HG02610 (cell line): ENCODE results near the gene CLDN24.

Source experiments
- ATAC-seq: cut with Tn5 transposase; IDR thresholded peaks from one replicate; pipeline ENCODE4 v1.9.1; 2021; ENCODE audit warnings: mild to moderate bottlenecking, moderate library complexity; ENCODE audit not compliant: unreplicated experiment

Gene CLDN24

DNA sequence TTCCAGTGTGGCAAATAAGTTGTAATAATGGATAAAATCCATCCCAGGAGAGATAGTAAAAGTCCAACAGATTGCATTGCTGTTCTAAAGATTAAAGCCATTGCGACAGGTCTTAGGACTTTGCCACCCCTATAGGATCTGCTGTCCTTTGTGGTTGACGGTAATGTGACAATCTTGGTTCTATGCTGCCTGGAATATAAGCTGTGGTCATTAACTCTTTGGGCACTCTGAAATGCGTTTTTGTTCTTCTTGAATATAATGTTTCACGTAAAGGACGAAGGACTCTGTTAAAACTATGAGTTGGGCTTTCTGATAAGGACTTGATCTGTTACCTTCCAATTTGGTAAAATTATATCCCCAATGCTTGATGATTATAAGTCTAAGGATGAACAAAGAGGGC, at the start of gene CLDN24:
TSS of gene CLDN24 (minus strand) at position 101 of the 400 bp plus-strand sequence. CDS start at position 101, 0 bp downstream.
- ATAC-seq, result no peak

DNA sequence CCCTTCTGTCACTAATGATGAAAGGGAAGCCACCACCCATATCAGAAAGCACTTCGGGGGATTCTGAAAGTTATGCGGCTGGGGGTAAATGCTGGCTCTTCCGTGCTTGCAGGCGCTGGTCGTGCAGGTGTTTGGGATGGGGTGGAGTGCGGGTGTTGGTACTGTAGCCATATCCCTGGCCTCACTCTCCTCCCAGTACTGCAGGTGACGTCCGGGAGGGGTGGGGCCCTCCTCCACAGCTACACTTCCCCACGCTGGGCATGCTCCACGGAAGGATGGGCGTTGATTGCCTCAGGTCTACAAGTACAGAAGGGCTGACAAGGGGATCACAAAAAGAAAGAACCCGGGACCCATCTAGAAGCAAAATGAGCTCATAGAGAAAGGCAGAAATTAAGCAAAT, 48.6 kb upstream of the CLDN24 start:
- ATAC-seq, result no peak

DNA sequence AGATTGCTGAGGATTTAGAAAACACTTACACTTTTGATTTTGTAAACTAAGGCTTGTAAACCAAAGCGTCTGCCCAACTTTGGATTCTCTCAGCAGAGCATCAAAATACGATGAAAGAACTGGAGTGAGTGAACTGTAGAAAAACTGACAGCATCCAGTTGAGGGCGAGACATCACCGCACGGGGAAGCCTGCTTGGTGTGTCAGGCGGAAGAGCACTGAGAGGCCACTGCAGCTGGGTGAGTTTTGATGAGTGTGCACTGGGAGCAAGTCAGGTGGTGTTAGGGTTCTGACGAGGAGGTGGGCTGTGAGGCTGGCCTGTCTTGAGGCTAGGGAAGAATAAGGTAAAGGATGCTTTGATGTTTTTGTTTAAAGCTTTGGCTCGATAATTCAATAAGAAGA, 46.8 kb upstream of the CLDN24 start:
- ATAC-seq, result no peak

DNA sequence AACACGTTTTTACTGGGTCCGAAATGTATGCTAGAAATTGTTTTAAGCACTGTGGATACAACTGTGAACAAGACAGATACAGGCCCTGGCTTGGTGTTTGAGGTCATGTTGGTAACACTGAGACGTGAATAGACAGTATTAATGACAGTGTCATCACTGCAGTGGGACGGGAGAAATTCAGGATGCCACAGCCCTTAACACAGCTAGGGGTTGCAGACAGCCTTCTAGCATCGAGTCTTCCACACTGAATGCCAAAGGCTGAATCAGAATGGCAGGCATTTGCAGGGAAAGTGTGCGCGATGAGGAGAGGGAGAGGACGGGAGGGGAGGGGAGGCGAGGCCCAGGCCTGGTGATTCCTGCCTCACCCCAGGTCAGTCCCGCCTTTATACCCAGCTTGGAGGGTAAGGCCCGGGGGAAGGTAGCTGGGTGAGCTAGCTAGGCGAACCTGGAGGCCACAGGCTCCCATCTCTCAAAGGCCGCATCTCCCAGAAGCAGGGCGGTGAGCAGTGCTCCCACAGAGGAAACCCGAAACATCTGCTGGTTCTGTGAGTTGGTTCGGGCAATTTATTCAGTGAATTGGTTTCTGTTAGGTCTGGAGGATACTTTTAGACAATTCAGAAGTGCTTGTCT, 44.1 kb upstream of the CLDN24 start:
- ATAC-seq, result no peak

DNA sequence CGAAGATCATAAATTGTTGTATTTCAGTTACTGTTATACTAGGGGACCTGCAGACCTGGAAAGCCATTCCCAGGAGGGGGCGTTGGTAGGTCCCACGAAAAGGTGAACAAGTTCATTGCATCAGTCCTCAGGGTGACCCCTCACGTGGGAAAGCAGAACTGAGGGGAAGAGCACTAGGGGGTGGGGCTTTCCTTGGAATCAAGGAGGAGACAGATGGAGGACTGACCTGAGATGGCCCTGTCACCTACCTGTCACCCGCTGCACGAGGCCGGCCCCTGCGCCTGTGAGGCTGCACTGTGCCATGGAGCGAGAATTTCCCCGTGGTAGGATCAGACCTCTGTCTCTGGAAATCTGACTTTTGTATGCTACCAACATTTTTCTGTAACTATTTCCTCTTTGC, 41.8 kb upstream of the CLDN24 start:
- no peak for ATAC-seq

DNA sequence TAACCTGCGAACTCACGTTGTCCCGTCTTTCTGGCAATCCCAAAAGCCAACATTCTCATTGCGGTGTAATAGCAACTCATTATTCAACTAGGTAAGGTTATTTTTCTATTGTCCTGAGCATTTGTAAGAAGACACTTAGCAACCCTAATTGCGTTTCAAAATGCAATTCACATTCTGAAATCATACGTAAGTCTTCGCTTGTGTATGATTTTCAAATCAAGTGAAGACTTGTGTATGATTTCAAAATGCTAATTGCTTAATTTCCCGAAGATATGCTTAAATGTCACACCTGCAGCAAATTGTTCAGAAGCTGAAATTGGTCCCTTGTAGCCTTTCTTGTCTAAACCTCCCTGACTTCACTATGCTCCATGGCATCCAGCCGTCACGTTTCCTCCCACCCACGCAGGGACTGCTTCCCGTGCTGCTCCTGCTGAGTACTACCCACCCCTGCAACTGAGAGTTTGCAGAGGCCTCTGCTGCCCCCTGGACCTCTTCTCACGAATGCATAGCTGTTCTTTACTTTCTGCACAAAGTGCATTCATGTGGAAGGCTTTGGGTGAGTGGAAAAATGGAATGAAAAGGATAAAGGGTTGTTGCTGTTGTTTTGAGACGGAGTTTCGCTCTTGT, 40.8 kb upstream of the CLDN24 start:
- no peak for ATAC-seq

DNA sequence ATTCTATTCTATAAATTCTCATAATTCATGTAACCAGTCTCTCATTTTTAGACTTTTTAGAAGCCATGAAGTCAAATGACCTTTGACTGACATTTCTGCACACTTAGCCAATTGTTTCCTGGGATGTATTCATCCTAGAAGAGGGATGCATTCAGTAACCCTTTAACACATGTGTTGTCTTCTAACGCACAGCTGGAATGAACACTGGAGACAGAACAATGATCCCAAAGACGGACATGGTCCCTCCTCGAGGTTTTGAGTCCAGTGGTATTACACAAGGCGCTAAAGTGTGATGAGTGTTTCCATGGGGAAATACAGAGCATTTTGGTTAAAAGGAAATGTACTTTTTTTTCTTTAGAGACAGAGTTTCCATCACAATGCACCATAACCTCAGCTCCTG, 39.8 kb upstream of the CLDN24 start:
- no peak for ATAC-seq

DNA sequence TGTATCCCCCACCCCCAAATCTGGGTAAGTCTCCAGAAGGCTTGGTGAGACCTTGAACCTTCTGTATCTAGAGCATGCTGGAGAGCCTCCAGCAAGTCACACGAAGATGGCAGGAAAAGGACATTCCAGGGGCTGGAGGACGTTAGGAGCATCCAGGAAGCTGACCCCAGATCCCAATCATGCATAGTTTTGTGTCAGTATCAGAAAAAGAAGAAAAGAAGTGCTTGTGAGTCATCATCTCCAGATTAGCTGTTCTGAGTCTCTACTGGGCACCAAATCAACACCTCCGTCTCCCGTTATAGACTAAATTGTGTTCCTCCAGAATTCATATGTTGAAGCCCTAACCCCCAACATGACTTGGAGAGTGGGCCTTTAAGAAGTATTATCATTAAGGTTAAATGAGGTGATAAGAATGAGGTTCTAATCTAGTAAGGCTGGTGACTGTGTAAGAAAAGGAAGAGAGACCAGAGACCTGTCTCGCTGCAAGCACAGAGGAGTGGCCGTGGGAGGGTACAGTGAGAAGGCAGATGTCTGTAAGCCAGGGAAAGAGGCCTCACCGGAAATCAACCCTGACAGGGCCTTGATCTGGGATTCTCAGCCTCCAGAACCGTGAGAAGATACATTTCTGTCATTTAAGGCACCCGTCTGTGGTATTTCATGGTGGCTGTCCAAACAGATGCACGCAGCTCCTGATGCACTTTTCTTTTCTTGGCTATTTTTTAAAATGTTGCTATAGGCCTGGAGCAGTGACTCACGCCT, 38.1 kb upstream of the CLDN24 start:
- no peak for ATAC-seq

DNA sequence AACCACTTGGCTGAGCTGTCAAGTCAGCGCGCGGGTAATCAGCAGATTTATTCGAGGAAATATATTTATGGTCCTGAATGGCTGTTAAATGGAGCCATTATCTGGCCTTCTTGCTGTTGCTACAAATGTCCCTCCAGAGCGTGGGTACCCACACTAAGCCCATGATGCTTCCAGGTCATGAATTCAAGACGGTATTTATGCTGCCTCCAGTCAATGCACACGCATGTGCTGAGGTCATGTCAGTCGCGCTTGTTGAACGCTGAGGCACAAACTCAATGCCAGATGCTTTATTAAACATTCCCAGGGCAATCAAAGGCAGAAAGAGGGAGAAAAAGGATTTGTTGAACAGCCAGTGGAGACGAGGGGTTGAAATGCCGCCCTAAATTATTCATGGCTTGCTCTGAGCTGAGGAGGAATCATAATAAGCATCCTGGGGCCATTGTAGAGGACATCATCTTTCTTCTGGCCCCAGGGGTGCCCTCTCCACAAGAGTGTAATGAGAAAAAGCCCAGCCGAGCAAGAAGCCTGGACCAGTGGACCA, 36.1 kb upstream of the CLDN24 start:
- no peak for ATAC-seq

DNA sequence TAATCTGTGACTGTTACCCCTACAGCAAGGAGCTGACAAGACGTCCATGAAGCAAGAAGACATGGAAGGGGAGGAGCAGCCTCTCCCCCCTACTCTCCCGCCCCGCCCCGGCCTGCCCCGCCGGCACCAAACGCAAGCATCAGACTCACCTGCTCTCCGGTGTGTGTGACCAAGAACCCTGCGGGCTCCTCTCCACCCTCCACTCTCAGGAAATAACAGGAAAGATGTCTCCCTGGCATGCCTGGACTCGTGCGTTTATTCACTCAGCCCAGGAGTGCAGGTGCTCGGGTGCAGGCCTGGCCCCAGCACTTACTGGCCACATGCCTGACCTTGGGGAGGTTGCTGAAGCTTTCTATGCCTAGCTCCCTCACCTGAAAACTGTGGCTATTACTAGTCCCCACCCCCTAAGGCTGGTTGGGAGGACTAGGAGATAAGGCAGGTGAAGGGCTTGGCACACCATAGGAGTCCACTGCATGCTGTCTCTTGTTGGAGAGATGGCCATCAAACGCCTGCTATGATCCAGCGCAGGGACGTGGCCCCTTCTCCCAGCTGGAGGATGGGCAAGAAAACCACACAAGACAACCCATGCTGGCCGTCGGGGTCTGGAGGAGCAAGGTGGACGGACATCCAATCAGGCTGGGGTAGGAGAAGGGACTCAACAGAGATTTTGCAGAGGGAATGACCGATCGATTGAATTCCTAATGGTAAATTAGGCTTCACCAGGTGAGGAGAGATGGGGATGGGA, 34.9 kb upstream of the CLDN24 start:
- no peak for ATAC-seq

DNA sequence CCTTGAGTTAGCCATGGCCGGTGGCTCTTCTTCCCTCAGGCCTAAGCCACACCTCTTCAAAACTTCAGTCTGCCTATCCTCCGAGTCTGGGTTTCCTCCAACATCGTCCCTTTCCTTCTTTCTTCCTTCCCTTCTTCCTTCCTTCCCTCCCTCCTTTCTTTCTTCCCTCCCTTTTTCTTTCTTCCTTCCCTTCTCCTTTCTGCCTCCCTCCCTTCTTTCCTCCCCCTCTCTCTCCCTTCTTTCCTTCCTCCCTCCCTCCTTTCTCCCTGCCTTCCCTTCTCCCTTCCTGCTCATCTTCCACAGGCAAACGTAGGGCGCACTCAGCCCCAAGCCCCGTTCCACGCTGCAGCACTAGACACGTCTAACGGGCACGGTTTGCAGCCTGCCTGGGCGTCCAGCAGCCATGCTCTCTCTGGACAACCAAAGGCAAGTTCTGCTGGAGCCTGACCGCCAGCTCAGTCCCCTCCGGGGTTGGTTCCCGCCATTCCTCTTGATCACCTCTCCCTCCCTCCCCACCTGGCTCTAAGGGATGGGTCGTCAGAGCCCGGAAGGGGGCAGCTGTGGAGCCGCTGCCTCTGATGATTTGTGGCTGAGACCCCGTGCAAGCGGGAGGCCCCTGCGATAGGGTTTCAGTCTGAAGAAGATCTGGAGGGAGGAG, 34.1 kb upstream of the CLDN24 start:
- ATAC-seq, result no peak

DNA sequence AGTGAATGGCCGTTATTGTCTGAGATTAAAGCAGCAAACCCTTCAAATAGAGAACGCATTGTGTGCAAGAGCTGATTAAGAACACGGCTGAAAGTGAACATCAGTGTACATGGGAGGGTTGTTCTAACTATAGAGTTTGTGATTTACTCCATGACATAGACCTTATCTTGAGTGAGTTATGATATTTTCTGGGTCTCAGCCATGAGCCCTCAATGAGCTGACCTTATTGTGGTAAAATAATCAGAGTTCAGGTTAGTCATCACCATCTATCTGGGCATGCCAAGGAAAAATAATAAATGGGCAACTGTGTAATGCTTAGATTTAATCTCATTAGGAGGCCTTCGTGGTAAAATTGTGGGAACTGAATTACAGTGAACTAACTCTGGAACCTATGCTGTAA, 33.2 kb upstream of the CLDN24 start:
- ATAC-seq, result no peak

DNA sequence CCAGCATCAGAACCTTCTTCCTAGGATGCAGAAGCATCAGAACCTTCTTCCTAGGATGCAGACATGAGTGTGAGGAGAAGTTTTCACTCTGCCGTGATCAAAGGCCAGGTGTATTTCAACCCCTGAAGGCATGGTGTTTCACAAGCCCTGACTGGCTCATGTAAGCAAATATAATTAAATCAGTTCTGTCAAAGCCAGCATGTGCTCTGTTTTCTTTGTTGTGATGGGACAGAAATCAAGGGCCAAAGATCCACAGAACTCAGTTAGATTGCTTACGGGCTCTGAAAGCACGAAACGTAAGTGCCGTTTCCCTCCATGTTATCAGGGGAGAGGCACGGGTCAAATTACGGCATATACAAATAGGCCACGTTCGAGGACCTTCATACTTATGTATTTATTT, 32.0 kb upstream of the CLDN24 start:
- no peak for ATAC-seq

DNA sequence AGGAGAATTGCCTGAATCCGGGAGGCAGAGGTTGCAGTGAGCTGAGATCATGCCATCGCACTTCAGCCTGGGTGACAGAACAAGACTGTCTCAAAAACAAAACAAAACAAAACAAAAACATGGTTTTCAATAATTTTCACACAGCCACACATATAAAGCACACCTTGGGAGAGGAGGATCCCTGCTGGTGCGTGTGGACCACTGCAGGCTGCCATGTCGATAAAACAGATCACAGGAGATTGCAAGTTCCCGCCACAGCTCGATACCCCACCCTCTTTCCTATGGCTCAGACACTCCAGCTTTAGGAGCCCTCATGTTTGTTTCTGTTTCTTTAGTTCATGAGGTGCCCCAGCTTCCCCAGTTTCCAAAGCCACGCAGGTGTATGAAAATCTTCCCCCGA, 31.3 kb upstream of the CLDN24 start:
- ATAC-seq, result no peak

DNA sequence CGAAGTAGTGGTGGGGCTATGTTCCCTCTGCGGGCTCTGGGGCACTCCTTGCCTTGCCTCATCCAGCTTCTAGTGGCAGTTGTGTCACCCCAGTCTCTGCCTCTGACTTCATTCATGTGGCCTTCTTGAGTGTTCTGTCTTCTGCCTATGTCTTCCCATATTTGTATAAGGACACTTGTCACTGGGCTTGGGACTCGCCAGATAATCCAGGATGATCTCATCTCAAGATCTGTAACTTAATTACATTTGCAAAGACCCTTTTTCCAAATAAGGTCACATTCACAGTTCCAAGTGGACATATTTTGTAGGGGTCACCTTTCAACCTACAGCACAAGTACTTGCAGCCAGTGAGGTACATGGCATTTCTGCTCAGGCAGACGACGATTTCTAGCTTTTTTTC, 30.3 kb upstream of the CLDN24 start:
- no peak for ATAC-seq

DNA sequence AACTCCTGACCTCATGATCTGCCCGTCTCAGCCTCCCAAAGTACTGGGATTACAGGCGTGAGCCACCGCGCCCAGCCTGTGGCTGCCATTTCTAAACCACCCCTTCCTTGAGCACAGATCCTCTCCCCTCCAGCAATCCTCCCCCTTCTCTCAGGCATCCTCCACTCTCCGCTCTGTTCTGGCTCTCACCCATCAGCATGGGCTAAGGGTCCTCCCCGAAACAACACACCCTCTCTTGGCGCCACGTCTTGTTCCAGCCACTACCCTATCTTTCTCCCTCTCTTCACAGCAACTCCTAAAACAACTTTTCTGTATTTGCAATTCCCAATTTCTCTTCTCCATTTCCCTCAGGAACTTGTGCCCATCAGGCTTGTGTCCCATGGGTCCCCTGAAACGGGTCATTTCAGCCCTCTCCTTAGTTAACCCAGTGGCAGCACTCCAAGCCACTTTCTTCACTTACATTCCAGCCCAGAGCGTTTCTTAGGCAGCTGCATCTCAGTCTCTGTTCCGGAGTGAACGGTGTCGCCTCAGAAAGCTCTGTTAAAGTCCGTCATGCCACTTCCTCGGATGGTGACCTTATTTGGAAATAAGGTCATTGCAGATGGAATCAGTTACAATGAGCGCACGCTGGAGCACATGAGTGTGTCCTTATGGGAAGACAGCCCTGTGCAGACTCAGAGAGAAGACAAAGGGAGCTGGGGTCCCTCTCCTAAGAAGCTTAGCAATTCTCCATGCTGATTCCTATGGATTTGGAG, 28.3 kb upstream of the CLDN24 start:
- no peak for ATAC-seq

DNA sequence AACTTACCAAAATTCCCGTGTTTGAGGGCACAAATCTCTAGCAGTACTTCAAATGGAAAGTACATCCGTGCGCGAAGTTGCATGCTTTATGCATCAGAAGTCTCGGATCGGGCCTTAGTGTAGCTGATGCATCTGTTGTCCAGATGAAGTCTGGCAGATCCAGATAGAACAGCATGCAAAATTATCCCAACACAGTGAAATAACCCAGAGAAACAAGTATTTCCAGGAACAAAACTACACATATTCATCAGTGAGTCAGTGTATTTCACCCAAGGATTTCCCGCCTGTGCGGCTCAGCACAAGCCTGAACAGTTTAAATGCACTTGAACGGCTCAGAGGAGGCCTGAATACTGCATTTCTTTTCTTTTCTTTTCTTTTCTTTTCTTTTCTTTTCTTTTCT, 27.4 kb upstream of the CLDN24 start:
- ATAC-seq, result no peak

DNA sequence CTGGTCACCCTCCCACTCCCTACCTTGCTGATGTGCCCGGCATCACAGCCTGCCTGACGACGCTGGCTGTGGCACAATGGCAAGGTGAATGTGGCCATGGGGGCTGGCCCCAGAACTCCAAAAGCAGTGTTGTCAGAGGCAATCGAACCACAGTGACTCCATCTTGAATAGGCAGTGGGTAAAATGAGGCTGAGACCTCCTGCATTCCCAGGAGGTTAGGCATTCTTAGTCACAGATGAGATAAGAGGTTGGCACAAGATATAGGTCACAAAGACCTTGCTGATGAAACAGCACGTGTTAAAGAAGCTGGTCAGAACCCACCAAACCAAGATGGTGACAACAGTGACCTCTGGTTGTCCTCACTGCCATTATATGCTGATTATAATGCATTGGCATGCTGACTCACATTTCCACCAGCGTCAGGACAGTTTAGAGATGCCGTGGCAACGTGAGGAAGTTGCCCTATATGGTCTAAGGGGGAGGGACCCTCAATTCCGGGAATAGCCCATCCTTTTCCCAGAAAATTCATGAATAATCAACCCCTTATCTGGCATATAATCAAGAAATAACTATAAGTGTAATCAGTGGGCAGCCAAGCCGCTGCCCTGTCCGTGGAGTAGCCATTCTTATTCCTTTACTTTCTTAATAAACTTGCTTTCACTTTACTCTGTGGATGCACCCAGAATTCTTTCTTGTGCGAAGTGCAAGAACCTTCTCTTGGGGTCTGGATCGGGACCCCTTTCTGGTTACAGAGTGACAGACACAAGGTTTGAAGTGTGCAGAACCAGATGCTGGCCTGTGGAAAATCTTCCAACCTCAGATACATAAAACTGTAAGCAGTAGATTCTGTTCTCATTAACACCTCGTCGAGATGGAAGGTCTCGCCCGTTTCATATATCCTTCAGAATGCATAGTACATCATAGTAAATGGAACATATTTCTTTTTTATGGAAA, 26.8 kb upstream of the CLDN24 start:
- no peak for ATAC-seq

DNA sequence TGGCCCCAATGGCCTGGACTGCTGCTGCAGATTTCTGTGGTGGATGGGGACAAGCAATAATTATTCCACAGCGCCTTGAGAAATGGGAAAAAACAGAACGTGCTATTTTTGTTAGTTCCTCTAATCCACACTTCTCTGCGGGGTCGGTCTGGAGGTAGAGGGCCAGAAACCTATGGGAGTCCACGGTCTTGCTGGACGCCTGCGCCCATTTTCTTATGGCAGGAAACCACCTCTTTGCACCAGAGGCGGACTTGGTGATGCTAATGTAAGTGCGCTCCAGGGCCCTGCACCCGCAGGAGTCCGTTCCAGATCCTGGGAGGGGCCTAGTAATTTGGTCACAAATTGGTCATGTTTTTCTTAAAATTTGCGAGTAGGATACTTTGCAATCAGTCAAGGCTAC, 25.9 kb upstream of the CLDN24 start:
- no peak for ATAC-seq
